ENCODE measurements around the gene ACVRL1.

The ACVRL1 gene

DNA sequence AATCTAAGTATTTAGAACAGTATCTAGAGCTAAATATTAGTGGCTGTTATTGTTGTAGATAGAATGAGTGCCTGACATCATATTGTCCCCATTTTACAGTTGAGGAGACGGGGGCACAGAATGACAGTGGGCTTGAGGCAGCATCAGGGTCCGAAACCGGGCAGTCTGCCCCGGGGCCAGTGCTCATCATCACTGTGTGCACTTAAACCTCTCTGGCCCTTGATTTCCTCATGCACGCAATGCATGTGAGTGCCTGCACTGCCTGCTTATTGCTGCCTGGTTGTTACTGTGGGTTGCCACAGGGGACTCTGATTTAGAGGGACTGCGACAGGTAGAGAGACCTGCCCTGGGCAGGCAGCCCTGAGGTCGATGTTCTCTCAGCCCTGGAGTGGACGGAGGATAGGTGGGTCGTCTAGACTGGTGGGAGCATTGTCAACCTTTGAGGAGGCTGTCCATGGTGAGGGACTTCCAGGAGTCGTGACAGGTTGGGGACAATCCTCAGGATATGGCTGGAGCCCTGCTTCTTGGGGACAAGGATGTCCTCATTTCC, 9.8 kb downstream of the ACVRL1 start:
- DNase-seq (ENCODE audit: low read depth): no peak

DNA sequence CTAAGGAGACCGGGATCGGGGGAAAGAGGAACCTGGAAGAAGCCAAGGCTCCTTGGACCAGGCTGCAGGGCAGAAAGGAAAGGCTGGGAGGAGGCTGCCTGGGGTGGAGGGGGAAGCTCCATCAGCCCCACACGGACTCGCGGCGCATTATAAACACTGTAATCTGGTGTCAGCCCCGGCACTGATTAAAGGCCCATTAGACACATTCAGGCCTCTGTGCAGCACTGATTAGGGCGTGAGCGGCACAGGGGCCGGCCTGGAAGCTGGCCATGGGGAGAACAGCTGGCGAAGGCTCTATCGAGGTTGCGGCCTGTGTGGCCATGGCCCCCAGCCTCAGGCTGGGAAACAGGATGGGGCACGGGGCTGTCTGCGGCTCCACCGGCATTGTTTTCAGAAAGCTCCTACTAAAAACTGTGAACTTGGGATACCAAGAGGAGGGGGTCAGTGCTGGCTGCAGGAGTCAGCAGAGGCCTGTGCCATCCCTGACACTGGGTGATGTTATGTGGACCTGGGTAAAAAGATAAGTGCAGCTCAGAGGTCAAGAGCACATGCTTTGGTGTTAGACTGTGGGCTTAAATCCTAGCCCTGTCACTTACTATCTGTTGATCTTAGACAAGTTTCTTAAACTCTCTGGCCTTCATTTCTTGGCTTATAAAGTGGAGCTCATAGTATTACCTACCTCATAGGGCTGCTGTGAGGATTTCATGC, 10.6 kb downstream of the ACVRL1 start:
- DNase-seq (ENCODE audit: low read depth): no peak

DNA sequence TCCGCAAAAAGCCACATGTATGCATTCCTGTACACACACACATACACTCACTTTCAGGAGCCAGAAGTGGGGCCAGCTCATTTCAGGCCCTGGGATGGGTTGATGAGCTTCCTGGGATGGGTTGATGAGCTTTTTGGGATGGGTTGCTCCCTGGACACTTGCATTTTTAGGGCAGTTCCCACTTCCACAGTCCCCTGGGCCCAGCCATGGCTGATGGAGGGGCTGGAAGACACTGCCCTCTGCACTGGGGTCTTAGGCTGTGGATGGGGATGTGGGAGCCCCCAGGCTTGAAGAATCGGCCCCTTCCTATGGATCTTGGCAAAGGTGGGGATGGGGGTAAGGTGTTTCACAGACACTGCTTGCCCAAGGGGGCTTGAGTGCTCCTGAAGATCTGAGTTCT, 12.7 kb downstream of the ACVRL1 start:
- no peak for DNase-seq (ENCODE audit: low read depth)

DNA sequence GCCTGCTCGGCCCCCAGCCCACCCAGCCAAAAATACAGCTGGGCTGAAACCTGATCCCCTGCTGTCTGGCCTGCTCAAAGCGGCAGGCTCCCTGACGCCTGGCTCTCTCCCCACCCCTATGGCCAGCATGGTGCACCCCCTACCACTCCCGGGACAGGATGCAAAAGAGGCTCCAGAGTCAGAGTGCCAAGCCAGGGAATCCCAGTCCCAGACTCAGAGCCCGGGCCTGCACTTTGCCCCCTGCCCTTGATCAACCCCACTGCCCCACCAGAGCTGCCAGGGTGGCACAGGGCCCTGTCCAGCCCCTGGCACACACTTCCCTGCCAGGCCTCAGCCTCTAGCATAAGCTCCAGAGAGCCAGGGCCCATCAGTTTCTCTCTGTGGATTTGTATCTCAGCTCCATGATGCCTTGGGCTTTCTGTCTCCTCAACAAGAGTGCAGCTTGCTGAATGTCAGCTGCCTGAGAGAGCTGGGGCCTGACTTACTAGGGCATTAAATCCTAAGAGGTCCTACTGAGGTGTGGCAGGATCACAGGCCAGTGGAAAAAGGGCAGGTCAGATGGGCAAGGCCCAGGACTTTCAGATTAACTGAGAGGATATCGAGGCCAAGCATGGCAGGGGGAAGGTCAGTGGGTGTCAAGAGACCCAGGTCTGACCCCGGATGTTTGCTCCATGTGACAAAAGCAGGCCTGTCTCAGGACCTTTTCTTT, 13.9 kb downstream of the ACVRL1 start:
- no peak for DNase-seq (ENCODE audit: low read depth)

DNA sequence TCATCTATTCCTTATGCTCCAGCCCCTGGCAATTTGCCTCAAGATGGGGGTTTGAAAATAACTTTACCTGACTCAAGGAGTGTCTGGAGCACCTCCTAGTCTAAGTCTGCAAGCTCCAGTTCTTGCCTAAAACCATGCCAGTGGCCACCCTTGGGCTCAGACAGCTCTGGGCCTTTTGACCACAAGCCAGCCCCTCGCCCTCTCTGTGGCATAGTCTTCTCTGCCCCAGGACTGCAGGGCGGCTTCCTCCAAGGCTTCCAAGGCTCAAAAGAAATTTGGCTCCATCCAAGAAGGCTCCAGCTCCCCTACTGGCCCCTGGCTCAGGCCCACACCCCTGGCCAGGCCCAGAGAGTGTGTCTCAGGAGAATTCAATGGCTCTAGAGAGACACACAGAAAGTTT, 14.8 kb downstream of the ACVRL1 start:
- no peak for DNase-seq (ENCODE audit: low read depth)

DNA sequence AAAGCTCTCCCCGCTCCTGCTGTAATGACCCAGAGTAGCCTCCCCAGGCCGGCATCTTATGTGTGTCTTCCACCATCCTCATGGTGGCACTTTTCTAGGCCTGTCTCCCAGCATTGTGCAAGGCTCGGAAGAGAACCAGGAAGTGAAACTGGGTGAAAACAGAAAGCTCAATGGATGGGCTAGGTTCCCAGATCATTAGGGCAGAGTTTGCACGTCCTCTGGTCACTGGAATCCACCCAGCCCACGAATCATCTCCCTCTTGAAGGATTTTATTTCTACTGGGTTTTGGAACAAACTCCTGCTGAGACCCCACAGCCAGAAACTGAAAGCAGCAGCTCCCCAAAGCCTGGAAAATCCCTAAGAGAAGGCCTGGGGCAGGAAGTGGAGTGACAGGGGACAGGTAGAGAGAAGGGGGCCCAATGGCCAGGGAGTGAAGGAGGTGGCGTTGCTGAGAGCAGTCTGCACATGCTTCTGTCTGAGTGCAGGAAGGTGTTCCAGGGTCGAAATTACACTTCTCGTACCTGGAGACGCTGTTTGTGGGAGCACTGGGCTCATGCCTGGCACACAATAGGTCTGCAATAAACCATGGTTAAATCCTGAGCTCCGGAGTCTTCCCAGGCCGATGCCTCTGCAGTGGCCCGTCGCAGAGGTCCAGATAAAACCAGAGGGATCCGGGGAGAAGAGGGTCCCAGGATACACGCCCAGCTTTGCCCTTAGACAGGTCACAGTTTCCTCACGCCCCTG, 15.6 kb downstream of the ACVRL1 start:
- DNase-seq (ENCODE audit: low read depth): peak; percentile 34

DNA sequence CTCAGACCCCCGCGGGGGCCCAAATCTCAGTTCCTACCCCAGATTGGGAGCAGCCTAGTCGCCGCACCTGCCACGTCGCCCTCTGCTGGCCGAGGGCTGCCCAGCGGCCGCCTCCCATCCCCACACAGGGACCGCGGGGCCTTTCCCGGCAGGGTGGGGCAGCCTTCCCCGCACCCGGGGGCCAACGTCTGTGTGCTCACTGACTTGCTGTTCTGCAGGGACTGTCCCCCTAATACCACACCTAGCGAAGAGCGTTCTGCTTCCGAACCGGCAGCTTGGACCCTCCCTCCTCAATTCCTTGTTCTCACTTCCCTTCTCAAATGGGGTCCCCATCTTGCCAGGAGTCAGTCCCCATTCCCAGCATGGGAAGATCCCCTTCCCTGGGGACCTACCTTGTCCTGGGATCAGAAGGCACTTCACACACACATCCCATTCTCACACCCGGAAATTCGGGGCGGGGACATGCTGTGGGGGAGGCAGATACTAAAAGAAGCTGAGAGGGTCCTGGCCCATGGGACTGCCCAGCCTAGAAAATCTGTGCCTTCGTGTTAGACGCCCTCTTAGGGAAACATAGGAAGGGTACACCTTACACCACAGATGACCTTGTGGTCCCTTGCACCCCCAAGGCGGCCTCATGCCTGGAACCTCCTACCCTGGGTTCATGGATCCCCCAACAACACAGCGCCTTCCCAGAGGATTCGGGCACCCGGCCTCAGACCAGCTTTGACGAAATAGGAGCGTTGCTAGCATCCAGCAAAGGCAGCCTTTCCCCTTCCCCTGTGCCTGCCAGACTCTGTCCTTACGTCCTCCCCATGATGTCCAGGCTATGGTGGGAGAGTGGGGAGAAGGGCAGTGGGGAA, 16.4 kb downstream of the ACVRL1 start:
- no peak for DNase-seq (ENCODE audit: low read depth)

DNA sequence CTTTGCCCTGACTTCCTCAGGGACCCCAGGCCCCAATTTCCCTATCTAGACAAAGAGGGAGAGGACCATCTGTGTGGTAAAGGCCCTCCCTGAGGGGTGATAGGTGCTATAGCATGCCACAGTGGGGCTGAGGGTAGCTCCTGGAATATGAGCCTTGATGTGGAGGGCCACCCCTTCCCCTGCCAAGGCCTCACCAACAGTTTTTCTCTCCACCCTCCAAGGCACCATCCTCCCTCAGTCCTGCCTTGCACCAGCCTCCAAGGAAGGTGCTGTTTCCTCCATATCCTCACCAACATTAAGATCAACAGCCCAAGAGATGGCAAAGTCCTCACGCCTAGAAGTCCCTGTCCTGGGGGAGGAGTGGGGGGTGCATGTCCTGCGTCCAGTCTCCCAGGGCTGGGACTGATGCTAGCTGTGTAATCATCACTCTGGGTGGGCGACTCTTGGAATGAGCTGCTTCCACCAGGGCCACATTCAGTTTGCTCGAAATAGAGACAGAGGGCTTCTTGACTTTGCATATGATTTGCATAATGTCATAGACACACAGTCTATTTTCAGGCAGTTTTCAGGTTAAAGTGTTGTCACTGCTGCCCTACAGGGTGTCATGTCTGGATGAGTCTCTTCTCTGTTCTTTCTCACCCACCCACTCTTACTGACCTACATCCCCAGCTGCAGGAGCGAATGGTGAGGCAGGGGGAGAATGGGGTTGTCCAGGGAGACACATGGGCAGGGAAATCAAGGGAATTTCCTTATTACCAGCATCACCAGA, 17.4 kb downstream of the ACVRL1 start:
- DNase-seq (ENCODE audit: low read depth): no peak

DNA sequence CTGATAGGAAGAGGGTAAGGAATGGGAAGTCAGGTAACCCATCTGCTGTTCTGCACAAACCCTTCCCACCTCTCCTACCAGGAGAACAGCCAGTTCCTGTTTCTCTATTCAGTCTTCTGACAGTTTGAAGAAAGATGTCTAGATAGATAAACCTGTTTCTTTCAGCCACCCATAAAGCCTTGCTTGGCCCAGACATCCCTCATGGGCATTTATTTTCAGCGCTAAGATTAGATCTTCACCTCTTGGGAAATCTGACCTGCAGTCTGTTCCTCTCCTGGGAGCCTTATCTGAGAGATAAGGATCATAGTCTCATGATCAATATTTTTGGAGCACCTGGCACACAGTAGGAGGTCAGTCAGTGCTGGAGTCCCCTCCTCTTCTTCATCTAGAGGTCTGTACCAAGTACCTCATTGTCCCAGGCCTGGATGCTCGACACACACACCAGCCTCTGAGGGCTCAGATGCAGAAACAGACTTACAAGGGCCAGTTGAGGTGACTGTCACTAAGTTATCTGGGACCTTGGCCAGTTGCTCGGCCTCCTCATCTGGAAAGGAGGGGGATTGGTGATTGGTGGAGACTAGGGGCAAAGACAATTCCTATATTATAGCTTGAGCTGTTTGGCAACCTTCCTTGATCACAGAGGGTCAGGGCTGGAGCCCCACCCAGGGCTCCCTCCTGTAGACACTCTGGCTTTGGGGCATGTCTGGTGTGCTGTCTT, 18.2 kb downstream of the ACVRL1 start:
- no peak for DNase-seq (ENCODE audit: low read depth)

DNA sequence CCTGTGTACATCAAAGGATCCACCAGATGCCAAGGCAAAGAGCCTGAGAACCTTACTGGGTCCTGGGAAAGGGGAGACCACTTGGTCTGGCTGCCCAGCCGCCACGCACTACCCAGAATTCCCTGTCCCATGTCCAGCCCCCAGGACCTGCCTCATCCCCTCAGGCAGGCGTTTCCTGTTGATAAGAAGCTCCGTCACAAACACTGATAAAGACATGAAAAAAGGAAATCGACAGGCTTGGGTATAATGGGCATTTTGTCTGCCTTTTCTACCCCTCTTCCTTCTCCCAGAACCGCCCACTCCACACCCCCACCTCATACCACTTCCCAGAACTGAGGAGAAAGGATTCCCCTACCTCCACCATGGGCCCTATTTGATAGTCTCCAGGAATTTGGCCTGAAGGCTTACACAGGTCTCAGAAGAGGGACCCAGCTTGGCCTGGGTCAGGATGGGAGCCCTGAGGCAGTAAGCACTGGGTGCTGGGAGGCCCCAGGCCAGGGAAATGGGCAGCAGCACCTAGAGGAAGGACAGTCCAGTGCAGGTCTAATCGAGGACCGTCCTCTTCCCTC, 18.8 kb downstream of the ACVRL1 start:
- DNase-seq (ENCODE audit: low read depth): no peak

DNA sequence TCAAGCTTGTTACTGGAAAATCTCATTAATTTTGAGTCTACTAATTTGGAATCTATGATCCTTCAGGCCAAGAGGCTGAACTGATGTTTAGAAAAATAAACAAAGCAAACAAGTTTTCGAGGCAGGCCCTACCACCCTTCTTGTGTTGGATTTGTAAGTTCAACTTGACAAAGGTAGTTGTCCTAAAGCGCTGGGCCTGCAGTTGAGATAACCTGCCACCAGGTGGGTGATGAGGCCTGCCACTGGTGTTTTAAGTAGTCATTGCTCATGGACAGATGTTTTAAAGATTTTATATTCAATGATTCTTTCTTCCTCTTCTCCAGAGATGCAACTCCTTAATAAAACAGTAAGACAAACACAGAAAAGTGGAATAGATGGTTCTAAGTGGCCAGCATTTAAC, 19.4 kb downstream of the ACVRL1 start:
- no peak for DNase-seq (ENCODE audit: low read depth)

DNA sequence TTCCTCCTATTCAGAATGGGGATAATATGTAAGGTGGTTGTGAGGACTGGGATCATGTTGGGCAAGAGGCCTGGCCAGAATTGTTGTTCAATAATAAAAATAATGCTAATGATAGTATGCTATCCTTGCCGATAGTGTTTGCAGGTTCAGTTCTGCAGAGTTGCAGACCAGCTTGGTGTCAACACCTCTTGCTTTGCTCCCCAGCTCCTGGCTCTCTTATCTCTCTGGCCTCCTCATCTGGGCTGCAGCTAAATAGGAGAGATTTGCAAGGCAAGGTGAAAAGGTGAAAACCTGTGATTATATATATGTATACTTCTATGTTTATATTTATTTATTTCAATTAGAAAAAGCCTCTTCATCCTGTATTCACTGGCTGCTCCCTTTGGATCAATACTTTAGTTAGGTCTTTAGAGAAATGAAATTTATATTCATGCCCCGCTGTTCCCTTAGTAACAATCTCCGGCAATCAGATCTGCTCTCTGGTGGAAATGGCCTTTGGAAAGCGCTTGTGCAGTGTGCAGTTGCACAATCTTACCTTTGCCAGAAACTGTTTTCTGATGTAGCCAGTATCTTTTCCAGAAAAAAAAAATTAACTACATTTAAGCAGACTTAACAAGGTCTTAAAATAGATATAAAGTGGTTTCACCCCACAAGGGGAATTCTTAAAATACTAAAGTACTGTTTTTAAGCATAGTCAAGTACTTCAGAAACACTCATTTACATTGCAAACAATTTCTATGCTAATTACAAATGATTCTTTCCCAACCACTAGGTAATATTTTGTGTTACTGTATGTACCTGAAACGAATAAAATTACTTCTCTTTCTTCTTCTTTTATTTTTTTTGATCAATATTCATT, 25.1 kb downstream of the ACVRL1 start:
- no peak for DNase-seq (ENCODE audit: low read depth)

DNA sequence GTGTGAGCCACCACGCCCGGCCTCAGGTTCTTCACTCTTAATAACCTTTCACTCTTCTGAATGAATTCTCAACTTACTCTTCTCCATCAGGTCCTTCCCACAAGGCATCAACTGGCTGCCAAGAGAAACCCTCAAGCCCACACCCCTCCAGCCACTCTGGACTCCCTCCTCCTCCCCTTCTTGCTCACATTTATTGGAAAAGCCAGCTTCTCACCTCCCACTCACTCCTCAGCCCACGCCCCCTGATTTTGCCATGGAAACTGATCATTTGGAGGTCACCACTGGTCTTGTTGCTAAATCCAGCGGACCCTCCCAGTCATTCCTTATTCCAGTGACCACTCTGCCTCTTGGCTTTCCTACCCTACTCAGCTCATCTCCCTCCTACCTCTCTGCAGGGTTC, 26.8 kb downstream of the ACVRL1 start:
- no peak for DNase-seq (ENCODE audit: low read depth)

DNA sequence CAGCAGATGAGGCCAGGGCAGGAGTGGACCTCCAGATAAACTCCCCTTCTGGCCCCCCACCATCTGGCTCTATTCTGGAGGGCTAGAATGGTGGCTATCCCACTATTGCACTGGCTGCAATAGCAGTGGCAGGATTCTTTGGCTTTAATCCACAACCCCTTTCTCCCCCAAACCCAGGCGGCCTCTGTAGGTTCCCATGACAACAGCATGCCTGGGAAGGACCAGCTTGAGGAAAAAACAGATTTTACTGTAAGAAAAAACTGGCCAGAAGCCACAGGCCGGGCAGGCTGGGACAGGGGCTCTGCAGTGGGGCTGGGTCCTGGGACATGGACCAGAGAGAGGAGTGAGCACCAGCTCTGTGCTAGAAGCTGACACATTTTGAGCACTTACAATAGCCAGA, 30.6 kb downstream of the ACVRL1 start:
- DNase-seq (ENCODE audit: low read depth): no peak

DNA sequence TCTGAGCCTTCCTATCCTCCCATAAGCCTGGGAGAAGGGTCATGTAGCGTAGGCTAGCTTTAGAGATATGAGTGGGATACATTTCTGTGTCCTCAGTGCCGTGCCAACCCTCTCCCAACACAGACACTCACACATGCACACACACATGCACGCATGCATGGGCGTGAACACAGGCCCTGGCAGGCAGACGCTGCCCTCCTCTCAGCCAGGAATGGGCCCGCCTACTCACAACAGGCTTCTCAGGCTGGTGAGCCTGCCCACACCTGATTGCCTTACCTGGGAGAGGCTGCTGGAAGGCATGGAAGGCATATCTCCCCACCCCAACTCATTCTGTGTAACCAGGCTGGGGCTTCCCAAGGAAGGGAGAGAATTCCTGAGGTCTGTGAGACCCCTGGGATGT, 31.4 kb downstream of the ACVRL1 start:
- no peak for DNase-seq (ENCODE audit: low read depth)

DNA sequence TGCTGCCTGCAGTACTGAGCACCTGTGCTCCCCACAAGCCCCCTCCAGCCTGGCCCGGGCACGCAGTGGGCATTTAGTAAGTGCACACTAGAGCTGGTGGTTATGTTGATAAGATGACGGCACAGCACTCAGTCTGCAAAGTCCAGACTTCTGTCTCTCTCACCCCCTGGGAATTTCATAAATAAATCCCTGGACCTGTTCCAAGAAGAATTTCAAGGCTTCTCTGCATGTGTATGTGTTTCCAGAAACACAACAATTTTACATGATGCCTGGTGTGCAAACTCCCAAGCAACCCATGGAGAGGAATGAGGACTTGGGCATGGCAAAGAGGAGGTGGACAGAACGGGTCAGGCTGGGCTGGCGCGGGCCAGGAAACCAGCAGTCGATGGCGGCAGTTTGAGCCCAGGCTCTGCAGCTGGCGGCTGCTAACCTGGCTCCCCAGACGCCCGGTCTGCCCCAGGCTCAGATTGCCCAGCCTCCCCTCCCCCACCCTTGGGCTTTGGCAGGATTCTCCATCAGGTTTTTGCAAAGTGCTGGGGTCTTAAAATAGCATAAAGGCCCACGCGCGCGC, 33.8 kb downstream of the ACVRL1 start:
- DNase-seq (ENCODE audit: low read depth): no peak

DNA sequence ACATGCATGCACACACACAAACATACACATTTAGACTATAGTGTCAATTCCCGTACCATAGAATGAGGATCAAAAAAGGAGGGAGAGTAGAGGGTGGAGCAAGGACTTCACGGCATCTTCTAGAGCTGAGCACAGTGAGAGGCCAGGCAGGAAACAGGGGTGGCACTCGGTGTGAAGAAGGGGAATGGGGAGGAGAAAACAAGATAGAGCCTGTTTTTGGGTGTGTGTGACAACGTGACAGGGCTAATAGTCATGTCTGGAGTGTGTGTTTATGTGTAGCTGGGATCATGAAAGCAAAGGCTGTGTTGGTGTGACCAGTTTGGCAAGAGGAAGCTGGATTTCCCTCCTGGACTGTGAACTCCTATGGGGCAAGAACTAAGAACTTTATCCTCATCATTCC, 34.3 kb downstream of the ACVRL1 start:
- no peak for DNase-seq (ENCODE audit: low read depth)

DNA sequence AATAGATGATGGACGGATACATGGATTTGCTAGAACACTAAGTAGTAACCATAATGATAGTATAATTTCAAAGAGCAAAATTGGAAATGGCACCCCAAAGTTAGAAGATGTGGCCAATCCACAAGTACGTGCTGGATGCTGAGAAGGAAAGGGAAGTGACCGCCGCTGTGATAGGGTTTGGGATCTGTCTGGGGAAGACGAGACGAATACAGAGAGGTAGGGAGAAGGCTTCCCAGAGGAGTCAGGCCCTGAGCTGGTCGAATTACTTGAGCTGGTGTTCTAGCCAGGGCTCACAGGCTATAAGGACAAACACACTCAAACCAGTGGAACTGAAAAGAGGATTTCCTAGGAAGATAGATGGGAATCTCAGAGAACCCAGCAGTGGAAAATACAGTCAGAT, 34.8 kb downstream of the ACVRL1 start:
- DNase-seq (ENCODE audit: low read depth): no peak

DNA sequence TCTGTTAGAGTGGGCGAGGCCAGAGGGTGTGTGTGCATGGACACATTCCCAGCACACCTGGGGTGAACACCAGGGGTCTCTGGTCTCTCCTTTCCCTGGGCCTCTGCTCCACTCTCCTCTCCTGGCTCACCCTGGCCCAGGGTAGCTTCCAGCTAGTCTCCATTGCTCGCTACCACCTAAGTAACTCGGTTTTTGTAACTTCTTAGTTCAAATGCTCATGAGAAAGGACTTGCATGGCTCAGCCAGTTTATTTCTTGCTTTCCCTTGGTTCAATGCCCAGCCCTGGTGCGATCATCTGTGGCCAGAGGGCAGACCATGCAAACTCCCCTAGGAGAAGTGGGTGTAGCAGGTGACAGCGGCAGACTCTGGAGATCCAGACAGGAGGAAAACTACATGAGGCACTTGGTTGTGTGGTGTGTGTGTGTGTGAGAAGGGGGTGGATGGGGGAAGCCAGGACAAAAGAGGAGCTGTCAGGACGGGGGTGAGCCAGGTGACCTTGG, 35.2 kb downstream of the ACVRL1 start:
- DNase-seq (ENCODE audit: low read depth): no peak

Data from HS-5 (cell line).